Cortex of kidney (tissue), 1 donor: ENCODE results near the gene MYEOV.

ENCODE experiments used
- DNase-seq: peaks from one replicate; lab custom pipeline; 2025; lab: John Stamatoyannopoulos, UW

Gene MYEOV

DNA sequence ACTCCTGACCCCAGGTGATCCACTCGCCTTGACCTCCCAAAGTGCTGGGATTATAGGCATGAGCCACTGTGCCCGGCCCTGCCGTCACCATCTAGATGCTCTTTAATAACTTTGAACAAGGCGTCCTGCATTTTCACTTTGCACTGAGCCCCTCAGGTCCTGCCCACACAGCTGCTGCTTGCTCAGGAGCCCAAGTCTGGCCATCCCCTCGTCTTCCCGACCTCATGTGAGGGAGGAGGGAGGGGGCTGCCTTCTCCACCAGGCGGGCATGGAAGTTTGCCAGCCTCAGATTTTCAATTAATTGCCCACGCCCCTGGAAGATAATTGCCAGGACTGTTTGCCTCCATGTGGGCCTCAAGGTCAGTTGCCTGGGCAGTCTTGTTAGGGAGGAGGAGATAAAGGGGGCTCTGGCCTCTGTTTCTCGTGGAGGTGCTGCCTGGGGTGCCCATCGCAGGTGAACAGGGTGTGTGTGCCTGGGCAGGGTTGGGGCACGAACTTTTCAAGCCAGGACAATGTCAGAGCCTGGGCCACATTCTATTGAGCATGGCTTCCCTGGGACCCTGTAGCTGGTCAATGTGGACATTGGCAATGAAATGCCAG lies 27.9 kb upstream of the MYEOV start:
- no peak for DNase-seq

GRCh38 chr11:69267395-69267805 lies 26.6 kb upstream of the MYEOV start:
- DNase-seq = no peak

DNA sequence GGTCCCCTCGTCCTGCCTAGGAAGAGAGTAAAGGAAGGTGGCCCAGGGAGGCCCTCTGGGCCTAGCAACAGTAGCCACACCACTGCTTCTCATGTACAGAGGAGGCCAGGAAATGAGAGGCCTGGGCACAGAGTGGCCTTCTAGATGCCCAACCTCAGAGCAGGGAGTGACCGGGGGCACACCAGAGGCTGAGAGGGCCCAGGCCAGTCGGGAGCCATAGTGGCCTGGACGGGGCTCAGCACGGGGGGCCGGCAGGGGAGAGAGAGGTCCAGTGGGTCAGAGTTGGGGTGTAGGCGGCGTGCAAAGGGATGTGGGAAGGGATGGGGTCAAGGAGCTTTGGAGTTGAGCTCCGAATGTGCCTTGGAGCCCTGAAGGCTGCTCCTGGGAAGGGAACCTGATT lies 25.0 kb upstream of the MYEOV start:
- no peak for DNase-seq

GRCh38 chr11:69269388-69269787 lies 24.6 kb upstream of the MYEOV start:
- DNase-seq = no peak

DNA sequence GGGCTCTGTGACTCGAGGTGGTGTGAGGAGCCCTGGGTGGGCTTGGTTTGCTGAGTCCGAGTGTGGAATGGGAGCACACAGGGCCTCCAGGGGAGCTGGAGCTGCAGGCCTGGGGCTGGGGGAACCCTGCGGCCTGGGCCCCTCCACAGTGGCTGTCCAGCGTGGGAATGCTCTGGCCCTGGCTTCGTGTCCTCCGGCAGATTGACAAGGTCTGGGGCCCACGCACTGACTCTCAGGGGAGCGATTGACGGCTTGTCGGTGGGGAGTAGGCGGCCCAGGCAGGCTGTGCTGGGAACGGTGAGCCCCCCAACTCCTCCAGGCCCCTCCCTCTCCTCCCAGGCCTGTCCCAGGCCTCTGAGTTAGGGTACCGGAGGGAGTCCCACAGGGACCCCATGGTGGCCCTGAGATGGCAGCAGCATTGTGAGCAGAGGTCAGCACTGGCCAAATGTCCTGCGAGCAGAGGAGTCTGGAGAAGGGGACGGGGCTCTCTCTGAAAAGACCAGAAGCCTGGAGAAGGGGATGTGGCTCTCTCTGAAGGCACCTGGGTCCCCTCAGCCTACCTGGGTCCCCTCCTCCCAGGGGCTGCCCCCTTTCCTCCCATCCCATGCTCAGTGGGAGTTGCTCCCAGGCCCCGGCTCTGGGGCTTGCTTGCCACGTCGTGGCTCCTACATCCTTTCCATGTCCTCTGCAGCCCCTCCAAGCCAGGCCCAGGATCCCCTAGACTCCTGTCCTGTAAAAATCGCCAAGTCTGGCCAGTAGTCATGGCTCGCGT lies 23.8 kb upstream of the MYEOV start:
- no peak for DNase-seq

DNA sequence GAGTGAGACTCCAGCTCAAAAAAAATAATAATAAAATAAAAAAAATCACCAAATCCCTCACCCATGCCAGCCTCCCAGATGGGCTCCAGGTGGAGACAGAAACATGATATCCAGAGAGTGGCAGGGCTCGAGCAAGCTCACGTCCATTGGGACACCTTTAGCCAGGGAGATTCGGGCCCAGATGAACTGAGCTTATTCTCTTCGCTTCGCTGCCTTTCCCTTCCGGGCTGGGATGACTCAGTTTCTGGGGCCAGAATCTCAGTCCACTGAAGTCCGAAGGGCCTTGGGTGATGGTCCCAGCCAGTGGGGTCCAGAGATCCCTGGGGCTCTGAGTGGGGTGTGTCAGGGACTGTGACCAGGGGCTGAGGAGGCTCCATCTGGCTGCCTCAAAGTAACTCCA lies 23.0 kb upstream of the MYEOV start:
- DNase-seq = no peak

DNA sequence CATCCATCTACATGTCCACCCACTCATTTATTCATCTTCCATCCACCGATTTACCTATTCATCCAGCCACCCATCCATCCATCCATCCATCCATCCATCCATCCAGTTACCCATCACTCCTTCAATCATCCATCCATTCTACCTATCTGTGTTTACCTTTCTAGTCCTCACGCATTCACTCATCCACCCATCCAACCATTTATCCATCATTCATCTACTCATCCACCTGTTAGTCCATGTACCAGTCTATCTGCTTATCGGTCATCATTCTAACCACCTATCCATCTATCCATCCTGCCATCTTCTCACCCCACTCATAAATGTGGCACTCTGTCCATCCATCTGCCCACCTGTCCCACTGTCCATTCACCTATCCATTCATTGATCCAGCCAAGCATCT lies 21.9 kb upstream of the MYEOV start:
- no peak for DNase-seq

DNA sequence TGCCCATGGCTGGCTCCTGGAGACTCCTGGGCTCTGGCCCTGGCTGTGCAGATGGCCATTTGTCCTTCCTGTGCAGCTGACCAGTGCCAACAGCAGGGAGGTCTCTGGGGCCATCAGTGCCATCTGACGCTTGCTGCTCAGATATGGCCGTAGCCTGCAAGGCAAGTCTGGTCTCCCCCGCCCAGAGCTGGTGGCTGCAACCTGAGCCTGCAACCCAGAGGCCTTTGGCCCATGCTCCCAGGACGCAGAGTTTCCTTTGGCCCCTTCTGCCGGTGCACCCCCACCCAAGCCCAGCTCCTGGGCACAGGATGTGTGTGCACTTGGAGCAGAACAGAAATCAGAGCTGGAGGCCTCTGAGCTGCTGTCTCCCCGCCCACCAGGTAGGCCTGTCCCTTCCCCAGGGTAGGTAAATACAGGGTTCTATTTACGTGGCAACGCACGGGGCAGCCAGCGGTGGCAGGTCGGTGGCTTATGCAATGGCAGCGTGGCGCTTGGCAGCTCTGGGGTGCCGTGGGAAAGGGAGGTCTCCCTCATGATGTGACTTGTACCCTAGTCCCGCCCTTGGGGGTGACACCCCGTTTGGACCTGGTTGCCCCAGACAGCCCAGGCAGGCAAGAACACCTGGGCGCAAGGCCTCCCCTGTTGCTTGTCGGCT lies 21.0 kb upstream of the MYEOV start:
- no peak for DNase-seq

- no peak for DNase-seq
These were observed 20.4 kb upstream of the MYEOV start for GRCh38 chr11:69273571-69273970.

DNA sequence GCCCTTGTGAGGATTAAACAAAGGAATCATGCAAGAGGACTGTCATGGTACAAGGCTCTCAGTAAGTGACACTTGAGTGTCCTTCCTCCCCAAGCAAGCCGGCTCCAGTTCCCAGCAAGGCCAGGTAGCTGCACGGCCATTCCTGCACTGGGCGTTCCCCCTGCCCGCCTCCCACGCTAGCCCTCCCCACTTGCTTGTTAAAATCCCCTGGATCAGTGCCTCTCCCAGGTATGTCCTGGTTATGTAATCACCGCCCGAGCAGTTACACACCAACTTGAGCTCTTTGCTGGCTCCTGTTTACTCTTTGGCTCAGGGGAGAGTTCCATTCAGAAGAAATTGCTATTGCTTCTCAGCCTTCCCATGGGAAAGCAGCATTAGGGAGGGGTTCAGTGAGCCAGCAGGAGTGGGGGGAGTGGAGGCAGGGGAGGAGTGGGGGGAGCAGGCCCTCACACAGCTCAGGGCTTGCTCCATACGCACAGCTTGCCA lies 19.4 kb upstream of the MYEOV start:
- DNase-seq = no peak

GRCh38 chr11:69275178-69275577 lies 18.8 kb upstream of the MYEOV start:
- DNase-seq = no peak

- DNase-seq = no peak
These were observed 17.8 kb upstream of the MYEOV start for GRCh38 chr11:69276165-69276564.

DNA sequence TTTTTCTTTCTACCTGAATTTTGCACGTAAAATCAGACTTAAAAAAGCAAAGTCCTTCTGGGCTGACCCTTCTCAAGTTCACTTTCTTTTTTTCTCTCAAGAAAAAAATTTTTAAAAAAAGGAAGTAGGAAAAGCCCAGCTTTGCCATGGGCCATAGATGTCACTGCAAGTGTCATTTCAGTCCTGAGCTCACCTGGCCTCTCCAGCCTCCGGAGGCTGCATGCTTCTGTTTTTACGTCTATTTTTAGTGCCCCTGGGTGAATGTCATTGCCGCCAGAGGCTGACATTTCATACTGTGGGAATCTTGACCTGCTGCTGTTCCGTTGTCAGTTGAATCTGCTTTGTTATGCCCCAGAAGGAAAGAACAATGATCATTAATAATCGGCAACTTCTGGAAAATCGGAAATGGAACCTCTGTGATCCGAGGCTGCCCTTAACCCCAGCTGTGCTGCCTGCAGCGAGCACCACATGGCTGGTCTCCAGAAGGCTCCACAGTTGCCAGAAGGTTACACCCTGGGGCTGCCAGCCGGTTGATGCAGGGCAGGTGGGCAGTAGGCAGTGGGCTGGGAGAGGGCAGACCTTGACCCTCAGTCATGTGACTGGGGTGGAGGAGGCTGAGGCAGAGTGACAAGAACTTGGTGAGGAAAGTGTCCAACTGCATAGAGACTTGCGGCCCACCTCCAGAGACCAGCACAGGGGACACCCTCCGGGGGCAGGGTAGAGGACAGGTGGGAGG lies 16.7 kb upstream of the MYEOV start:
- DNase-seq = no peak

- DNase-seq = no peak
These were observed 15.7 kb upstream of the MYEOV start for GRCh38 chr11:69278091-69278867.

- DNase-seq = no peak
These were observed 13.5 kb upstream of the MYEOV start for GRCh38 chr11:69280451-69280850.

GRCh38 chr11:69280994-69281393 lies 13.0 kb upstream of the MYEOV start:
- no peak for DNase-seq

DNA sequence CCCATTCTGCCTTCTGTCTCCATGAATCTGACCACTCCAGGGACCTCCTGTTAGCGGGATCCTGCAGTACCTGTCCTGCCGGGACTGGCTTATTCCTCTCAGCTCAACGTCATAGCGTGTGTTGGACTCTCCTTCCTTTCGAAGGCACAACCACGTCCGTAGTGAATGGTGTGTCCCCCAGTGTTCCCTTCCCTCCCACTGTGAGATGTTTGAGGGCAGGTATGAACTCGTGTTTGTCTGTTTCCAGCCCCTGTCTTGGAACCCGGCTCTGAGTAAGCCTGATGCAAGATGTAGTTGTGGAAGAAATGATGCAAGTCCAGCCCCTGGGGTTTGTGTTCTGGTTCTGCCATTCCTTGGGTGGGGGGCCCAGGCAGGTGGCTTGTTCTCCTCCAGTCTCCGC lies 10.5 kb upstream of the MYEOV start:
- DNase-seq = no peak

DNA sequence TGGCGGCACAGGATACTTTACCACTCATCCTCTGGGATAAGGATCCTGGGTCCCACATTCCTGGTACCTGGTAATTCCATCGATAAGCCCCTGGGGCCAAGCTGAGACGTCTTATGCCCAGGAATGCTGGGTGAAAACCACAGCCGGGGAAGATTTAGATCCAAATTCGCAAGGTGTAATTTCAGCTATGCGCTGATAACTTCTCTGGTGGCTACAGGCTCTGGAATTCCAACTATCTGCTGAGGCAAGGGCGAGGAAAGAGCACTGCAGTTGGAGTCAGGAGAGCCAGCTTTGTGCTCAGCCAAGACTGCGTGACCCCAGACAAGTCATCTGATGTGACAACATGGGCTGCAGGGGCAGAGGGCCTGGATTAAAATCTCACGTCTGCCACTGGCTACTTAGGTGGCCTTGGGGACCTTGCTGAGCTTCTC lies 9.9 kb upstream of the MYEOV start:
- no peak for DNase-seq

DNA sequence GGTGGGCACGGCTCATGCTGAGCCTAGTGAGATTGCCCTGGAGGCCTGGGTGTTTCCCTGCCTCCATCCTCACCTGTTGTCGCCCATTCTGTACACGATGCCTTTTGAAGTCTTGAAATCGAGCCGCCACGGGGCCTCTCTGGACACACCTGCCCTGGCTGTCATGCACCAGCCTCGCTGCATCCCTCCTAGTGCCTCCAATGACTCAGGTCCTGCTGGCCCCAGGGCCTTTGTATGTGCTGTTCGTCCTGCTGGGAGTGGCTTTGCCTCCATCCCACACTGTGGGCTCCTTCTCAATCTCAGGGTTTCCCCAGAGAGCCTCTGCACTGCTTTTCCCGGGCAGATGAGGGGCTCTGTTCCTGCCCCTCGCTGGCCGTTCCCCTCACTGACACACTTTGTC lies 8.9 kb upstream of the MYEOV start:
- no peak for DNase-seq

DNA sequence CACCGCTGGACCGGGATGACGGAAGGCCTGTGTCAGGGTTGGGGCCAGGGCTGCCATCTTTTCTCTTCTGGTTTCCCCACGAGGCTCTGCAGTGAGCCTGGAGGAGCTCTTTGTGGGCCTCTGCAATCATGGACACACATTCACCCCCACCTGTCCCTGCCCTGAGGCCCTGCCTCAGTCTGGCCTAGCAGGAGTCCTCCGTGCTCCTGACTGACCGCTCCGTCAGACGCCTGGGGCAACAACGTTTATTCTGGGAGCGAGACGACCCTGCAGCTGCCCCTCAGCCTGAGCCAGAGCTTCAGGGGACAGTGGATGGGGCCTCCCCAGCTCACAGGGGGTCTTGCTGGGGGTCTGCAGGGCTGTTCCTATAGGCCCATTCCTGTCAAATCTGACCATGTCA lies 8.2 kb upstream of the MYEOV start:
- no peak for DNase-seq
